HepG2 (cell line): Measurements from ENCODE around the gene TP73. TPM values are rescaled to one million over a fixed set of nuclear protein-coding genes. Genes with fewer than 3 reads are reported as not detected.
A peak's percentile ranks its signal among the peaks of the same experiment; 100 is the strongest.

Experiments used
- ATAC-seq: fragments of 200-7000 bp; cut with Tn5 transposase; 3 replicates; pipeline ENCODE4 v1.9.1; 2020; ENCODE audit warnings: mild to moderate bottlenecking, moderate library complexity
- BruUV-seq: library from RNA; stranded (reverse); fragments of 400-500 nt; replicated peaks from 2 replicates; lab custom pipeline; 2021; lab: Mats Ljungman, UMichigan
- CTCF ChIA-PET: fragments of 300-600 bp; formaldehyde crosslinking; extraction: SDS; loops from one replicate; lab custom pipeline; 2021; ENCODE audit warnings: low total read pairs, inconsistent platforms, low intra/inter-chr PET ratio; lab: Yijun Ruan, JAX
- POLR2A ChIA-PET: fragments of 350-600 bp; sonication (Branson Sonifier 250); formaldehyde crosslinking; loops from one replicate; lab custom pipeline; 2020; ENCODE audit warnings: antibody characterized with exemption, inconsistent platforms; lab: Yijun Ruan, JAX
- DNase-seq: peaks from one replicate; pipeline ENCODE4 v3.0.0-alpha.2; 2015; ENCODE audit warnings: low spot score
- FAIRE-seq: peaks from 3 replicates; lab custom pipeline; 2011; peaks lifted over from hg19 to GRCh38; lab: Jason Lieb, UNC
- H2AFZ ChIP-seq: one replicate; pipeline ENCODE4 v1.6.1; 2011; ENCODE audit warnings: low read length, inconsistent platforms
- H3K27ac ChIP-seq: fragments of 300-600 bp; 3 replicates; pipeline ENCODE4 v1.8.0; 2011; ENCODE audit warnings: mixed run types, mild to moderate bottlenecking, mixed read lengths, low read length, inconsistent platforms; ENCODE audit not compliant: insufficient read depth; ENCODE audit errors: extremely low read length
- H3K27me3 ChIP-seq, 2 experiments: fragments of 200-600 bp in 1 of 2; 2 replicates in 1 of 2; 3 replicates in 1 of 2; pipeline versions ENCODE4 v1.6.0 to v1.8.0; 2011; ENCODE audit warnings: low read length in 2 of 2, mild to moderate bottlenecking in 2 of 2, moderate library complexity in 2 of 2, inconsistent platforms in 1 of 2; ENCODE audit not compliant: insufficient read depth in 2 of 2, control insufficient read depth in 1 of 2
- H3K36me3 ChIP-seq, 2 experiments: fragments of 200-600 bp in 1 of 2; replicated peaks in 1 of 2; 2 replicates in 1 of 2; 3 replicates in 1 of 2; pipeline versions ENCODE4 v1.5.1 to v1.8.0; 2011; ENCODE audit warnings: low read length in 2 of 2, inconsistent platforms in 1 of 2; ENCODE audit not compliant: insufficient read depth in 2 of 2, control insufficient read depth in 1 of 2
- H3K4me1 ChIP-seq: 2 replicates; pipeline ENCODE4 v1.5.1; 2012; ENCODE audit warnings: low read length, inconsistent platforms; ENCODE audit not compliant: insufficient read depth
- H3K4me2 ChIP-seq: 2 replicates; pipeline ENCODE4 v1.6.0; 2011; ENCODE audit warnings: low read depth, low read length, inconsistent platforms
- H3K4me3 ChIP-seq, 3 experiments: fragments of 200-600 bp in 1 of 3; sonication (generic), shearing (Covaris generic) in 1 of 3; replicated peaks in 1 of 3; 2 replicates each; pipeline ENCODE4 v1.5.1; 2011 to 2016; ENCODE audit warnings: low read length in 3 of 3, inconsistent platforms in 2 of 3, low read depth in 2 of 3, mild to moderate bottlenecking in 2 of 3, control low read depth in 1 of 3, mixed read lengths in 1 of 3; ENCODE audit not compliant: insufficient read depth in 1 of 3
- H3K79me2 ChIP-seq: one replicate; pipeline ENCODE4 v1.6.1; 2011; ENCODE audit warnings: low read length, inconsistent platforms; ENCODE audit not compliant: insufficient read depth
- H3K9ac ChIP-seq: 2 replicates; pipeline ENCODE4 v1.6.0; 2011; ENCODE audit warnings: mild to moderate bottlenecking, low read depth, low read length, inconsistent platforms; ENCODE audit not compliant: insufficient read depth
- H3K9me3 ChIP-seq: 2 replicates; pipeline ENCODE4 v1.5.1; 2012; ENCODE audit warnings: mild to moderate bottlenecking, low read length
- H4K20me1 ChIP-seq: 2 replicates; pipeline ENCODE4 v1.6.0; 2011; ENCODE audit warnings: inconsistent platforms, mild to moderate bottlenecking, low read length, moderate library complexity; ENCODE audit not compliant: insufficient read depth
- JUNB ChIP-seq: sonication (generic); formaldehyde crosslinking; IDR thresholded peaks from 2 replicates; pipeline ENCODE4 v1.8.0; 2022; ENCODE audit warnings: missing genetic modification reagents, mild to moderate bottlenecking, borderline replicate concordance
- STAG1 ChIP-seq: sonication (generic); formaldehyde crosslinking; IDR thresholded peaks from 2 replicates; pipeline ENCODE4 v1.4.0; 2020; ENCODE audit warnings: missing genetic modification reagents
- WGBS: methylation state at CpG from one replicate; pipeline ENCODE4 v1.1.6; 2017; ENCODE audit warnings: low lambda C conversion rate; 5-methylcytosine and 5-hydroxymethylcytosine counted together
- in situ Hi-C: cut with HindIII; loops from 2 replicates; pipeline ENCODE4 v1.10.0; 2017; ENCODE audit warnings: low pct_unique_long_range_greater_than_20kb; ENCODE audit not compliant: extremely low pct_ligation_motif_present
- intact Hi-C: fragments of 100-400 bp; cut with micrococcal nuclease; formaldehyde crosslinking; loops from one replicate; pipeline ENCODE4 v1.10.0; 2022; ENCODE audit not compliant: unreplicated experiment
- polyA plus RNA-seq, 8 experiments: library from polyadenylated mRNA; depleted of rRNA in 3 of 8; stranded (reverse) in 7 of 8; unstranded in 1 of 8; fragments of >200 nt; fragmentation: Illumina TruSeq in 4 of 8; extraction: Trizol in 4 of 8; gene quantifications; 2 replicates each; pipeline versions ENCODE4 v1.2.1 to v1.2.3, GENCODE V29; 2011 to 2016; ENCODE audit warnings: low read depth in 4 of 8, missing spikeins in 1 of 8, mixed read lengths in 1 of 8; ENCODE audit not compliant: insufficient read depth in 1 of 8
- total RNA-seq, 5 experiments: library from RNA; depleted of rRNA; stranded (reverse); fragments of >200 nt; fragmentation: Illumina TruSeq; extraction: Trizol; gene quantifications; 2 replicates each; pipeline ENCODE4 v1.2.3, GENCODE V29; 2016; ENCODE audit warnings: low read depth in 1 of 5
- TF ChIP-seq, protein P1 (sequence below): sonication (generic); formaldehyde crosslinking; IDR thresholded peaks from 2 replicates; pipeline ENCODE4 v1.5.0; 2020; ENCODE audit warnings: mild to moderate bottlenecking, missing genetic modification reagents, moderate library complexity
- TF ChIP-seq, protein P2 (sequence below): sonication (generic); formaldehyde crosslinking; IDR thresholded peaks from 2 replicates; pipeline ENCODE4 v1.5.0; 2020; ENCODE audit warnings: mild to moderate bottlenecking, missing genetic modification reagents

The TP73 gene
- total and polyA plus RNA-seq, 2 of the 13 experiments (the other 11 are each of a cell fraction or from before 2014, with no cell fraction given): 0.49 to 1.1 TPM

DNA sequence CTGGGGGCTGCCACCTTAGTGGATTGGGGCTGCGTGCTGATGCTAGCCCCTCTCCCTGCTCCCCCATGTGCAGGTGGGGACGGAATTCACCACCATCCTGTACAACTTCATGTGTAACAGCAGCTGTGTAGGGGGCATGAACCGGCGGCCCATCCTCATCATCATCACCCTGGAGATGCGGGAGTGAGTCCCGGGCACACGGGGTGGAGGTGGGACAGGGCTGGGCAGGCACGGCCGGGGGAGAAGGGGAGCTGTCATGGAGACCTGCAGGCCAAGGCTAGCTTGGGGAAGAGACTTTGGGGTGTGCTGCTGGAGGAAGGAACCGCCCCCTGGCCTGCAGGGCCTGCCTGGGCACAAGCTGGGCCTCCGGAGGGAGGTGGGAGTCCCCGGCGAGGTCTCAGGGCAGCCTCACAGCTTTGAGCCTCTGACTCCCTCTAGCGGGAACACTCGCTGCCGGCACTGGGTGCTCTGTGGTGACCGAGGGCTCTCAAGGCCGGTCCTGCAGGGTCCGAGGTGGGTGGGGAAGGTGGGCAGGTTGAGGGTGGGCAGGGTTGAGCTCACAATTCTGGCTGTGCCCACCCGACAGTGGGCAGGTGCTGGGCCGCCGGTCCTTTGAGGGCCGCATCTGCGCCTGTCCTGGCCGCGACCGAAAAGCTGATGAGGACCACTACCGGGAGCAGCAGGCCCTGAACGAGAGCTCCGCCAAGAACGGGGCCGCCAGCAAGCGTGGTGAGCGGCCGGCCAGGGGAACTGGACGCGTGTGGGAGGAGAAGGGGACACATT, 74.9 kb downstream of the TP73 start:
- WGBS: 91% methylated on average over 19 of the region's 37 CpGs
- no peaks in the 10 kb centered on the region for H3K36me3 ChIP-seq
- H3K9ac ChIP-seq: no peak overlapping the region
- FAIRE-seq (no peak), DNase-seq (no peak), ATAC-seq (peak; percentile 36)
- H3K4me3 ChIP-seq: no peak overlapping the region
- peaks cover 9% of the 10 kb centered on the region for H3K4me1 ChIP-seq
- H3K9me3 ChIP-seq: no peaks in the 10 kb centered on the region
- BruUV-seq: no TSS peak
- H3K27me3 ChIP-seq: no peaks in the 10 kb centered on the region
- H4K20me1 ChIP-seq: no peaks in the 10 kb centered on the region
- intact Hi-C loops (no loop called here), in situ Hi-C loops (no loop called here)
- H2AFZ ChIP-seq: no peak overlapping the region
- ChIA-PET POLR2A (no interaction called here), CTCF (interaction anchor here (1.0 kb wide), 1 partner anchor 32 kb away, joined by 3 read pairs; no protein-coding TSS in a partner anchor)
- no peaks in the 10 kb centered on the region for H3K79me2 ChIP-seq
- no peak overlapping the region for H3K4me2 ChIP-seq
- H3K27ac ChIP-seq: no peak overlapping the region
- TF ChIP-seq STAG1 (CRISPR knock-in tag) (peak; percentile 21; the same call in 1 of the 2 replicates), JUNB (CRISPR knock-in tag) (no peak)
- TF ChIP-seq, protein P1, sequence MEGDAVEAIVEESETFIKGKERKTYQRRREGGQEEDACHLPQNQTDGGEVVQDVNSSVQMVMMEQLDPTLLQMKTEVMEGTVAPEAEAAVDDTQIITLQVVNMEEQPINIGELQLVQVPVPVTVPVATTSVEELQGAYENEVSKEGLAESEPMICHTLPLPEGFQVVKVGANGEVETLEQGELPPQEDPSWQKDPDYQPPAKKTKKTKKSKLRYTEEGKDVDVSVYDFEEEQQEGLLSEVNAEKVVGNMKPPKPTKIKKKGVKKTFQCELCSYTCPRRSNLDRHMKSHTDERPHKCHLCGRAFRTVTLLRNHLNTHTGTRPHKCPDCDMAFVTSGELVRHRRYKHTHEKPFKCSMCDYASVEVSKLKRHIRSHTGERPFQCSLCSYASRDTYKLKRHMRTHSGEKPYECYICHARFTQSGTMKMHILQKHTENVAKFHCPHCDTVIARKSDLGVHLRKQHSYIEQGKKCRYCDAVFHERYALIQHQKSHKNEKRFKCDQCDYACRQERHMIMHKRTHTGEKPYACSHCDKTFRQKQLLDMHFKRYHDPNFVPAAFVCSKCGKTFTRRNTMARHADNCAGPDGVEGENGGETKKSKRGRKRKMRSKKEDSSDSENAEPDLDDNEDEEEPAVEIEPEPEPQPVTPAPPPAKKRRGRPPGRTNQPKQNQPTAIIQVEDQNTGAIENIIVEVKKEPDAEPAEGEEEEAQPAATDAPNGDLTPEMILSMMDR (CRISPR knock-in tag): peak; percentile 56
- TF ChIP-seq, protein P2, sequence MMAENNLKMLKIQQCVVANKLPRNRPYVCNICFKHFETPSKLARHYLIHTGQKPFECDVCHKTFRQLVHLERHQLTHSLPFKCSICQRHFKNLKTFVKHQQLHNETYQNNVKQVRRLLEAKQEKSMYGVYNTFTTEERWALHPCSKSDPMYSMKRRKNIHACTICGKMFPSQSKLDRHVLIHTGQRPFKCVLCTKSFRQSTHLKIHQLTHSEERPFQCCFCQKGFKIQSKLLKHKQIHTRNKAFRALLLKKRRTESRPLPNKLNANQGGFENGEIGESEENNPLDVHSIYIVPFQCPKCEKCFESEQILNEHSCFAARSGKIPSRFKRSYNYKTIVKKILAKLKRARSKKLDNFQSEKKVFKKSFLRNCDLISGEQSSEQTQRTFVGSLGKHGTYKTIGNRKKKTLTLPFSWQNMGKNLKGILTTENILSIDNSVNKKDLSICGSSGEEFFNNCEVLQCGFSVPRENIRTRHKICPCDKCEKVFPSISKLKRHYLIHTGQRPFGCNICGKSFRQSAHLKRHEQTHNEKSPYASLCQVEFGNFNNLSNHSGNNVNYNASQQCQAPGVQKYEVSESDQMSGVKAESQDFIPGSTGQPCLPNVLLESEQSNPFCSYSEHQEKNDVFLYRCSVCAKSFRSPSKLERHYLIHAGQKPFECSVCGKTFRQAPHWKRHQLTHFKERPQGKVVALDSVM (CRISPR knock-in tag): peak; percentile 52; the same call in 1 of the 2 replicates
